Right lobe of liver (tissue), 6 donors: ENCODE results near the gene RTF1. TPM values are rescaled to one million over a fixed set of nuclear protein-coding genes. Genes with fewer than 3 reads are reported as not detected.
"Not testable (repeated sequence)": the region's sequence is repeated elsewhere in the genome, so short reads cannot be mapped to it uniquely, and the experiment has no call there.

Source experiments
- ATAC-seq, 4 donors: fragments of 200-7000 bp; cut with Tn5 transposase; one replicate each; pipeline ENCODE4 v1.9.1; 2020; ENCODE audit warnings: mild to moderate bottlenecking in 4 of 4, moderate library complexity in 4 of 4
- DNase-seq, 3 donors: peaks; one replicate each; pipeline ENCODE4 v3.0.0-alpha.2; 2020
- H3K27ac ChIP-seq, 3 donors: fragments of 200-600 bp; one replicate each; pipeline ENCODE4 v1.8.0; 2022
- H3K27me3 ChIP-seq, 2 donors: fragments of 200-600 bp; one replicate each; pipeline ENCODE4 v1.8.0; 2022
- H3K36me3 ChIP-seq, 4 donors: fragments of 200-600 bp; sonication (generic) in 1 of 4; one replicate each; pipeline versions ENCODE4 v1.5.1 to v1.8.0; 2017 to 2022; ENCODE audit warnings: control low read depth in 1 of 4
- H3K4me1 ChIP-seq, 4 donors: fragments of 200-600 bp; sonication (generic) in 1 of 4; one replicate each; pipeline versions ENCODE4 v1.5.1 to v1.8.0; 2017 to 2022; ENCODE audit warnings: control low read depth in 1 of 4
- H3K4me3 ChIP-seq, 3 donors: fragments of 200-600 bp; one replicate each; pipeline ENCODE4 v1.8.0; 2022
- H3K9me3 ChIP-seq, 4 donors: fragments of 200-600 bp; sonication (generic) in 1 of 4; one replicate each; pipeline versions ENCODE4 v1.5.1 to v1.8.0; 2017 to 2022; ENCODE audit warnings: control low read depth in 1 of 4
- POLR2A ChIP-seq: fragments of 450-650 bp; IDR thresholded peaks from one replicate; pipeline ENCODE4 v1.6.1; 2017; ENCODE audit warnings: antibody characterized with exemption, mild to moderate bottlenecking
- WGBS: methylation state at CpG from one replicate; pipeline ENCODE4 v1.1.6; 2018; ENCODE audit warnings: low coverage, low lambda C conversion rate; ENCODE audit not compliant: insufficient coverage; ENCODE audit errors: missing lambda C conversion rate; 5-methylcytosine and 5-hydroxymethylcytosine counted together
- intact Hi-C, 2 donors: fragments of 100-400 bp; cut with DNase I; formaldehyde crosslinking; loops; one replicate each; pipeline versions ENCODE4 v1.11.2 to v1.14.1; 2022
- total RNA-seq, 6 experiments: library from RNA; depleted of rRNA in 2 of 6; stranded (reverse); fragments of >200 nt in 2 of 6; fragmentation: NEBNext Ultra II Directional in 3 of 6; extraction: Animal tissue kit (Norgen Biotek cat#: 25700) in 3 of 6; gene quantifications; one replicate each; pipeline versions ENCODE4 v1.1.0 to v1.2.4, GENCODE V29; 2016 to 2023
- TF ChIP-seq, protein P1 (sequence below), 4 donors: fragments of 200-600 bp in 3 of 4; fragments of 450-650 bp in 1 of 4; IDR thresholded peaks; one replicate each; pipeline versions ENCODE4 v1.5.1 to v1.8.0; 2016 to 2022; ENCODE audit warnings: antibody characterized with exemption in 4 of 4, mild to moderate bottlenecking in 2 of 4
- donor health status: DM: no; HTN: yes; CAD: no.
- donor health status: DM: no; HTN: no; CAD: no.
- donor health status: DM: no; HTN: no; CAD: no.
- donor health status: DM: no; HTN: yes; CAD: no.
- donor health status: DM: no; HTN: yes; CAD: no.

Gene RTF1
- total RNA-seq, 6 experiments from 2014 or later = 10.5 to 21.5 (median 14.2) TPM

DNA sequence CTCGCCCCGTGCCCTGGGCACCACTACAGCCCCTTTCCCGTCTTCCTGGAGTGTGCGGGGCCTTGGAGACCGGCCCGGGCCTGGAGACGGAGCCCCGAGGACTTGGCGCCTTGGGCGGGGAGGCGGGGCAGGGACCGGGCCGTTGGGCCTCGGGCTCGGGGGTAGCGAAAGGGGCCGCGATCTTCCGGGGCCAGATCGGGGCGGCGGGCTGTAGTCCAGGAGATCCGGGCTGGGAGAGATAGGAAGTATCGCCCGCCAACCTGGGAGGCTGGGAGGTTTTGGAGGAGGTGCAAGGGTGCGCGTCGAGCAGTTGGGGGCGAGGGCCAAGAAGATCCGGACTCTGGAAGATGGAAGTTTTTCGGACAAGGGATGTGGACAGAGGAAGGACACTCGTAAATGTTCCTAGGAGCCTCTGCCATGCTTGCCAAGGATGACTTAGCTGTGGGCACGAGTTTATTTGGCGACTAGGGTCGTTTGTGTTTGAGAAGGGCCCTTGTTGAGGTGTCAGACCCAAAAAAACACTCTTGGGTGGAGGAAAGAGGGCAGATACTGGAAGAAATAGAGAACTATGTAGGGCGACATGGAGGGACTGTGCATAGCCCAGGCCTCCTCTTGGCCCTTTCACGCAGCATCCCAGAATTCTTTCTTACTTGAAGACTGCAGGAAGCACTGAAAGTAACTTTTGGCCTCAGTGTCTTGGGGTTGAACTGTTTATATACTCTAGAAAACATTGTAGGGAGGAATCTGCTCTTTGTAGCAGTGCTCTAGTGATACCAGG, 712 bp downstream of the RTF1 start:
- TF ChIP-seq, protein P1, sequence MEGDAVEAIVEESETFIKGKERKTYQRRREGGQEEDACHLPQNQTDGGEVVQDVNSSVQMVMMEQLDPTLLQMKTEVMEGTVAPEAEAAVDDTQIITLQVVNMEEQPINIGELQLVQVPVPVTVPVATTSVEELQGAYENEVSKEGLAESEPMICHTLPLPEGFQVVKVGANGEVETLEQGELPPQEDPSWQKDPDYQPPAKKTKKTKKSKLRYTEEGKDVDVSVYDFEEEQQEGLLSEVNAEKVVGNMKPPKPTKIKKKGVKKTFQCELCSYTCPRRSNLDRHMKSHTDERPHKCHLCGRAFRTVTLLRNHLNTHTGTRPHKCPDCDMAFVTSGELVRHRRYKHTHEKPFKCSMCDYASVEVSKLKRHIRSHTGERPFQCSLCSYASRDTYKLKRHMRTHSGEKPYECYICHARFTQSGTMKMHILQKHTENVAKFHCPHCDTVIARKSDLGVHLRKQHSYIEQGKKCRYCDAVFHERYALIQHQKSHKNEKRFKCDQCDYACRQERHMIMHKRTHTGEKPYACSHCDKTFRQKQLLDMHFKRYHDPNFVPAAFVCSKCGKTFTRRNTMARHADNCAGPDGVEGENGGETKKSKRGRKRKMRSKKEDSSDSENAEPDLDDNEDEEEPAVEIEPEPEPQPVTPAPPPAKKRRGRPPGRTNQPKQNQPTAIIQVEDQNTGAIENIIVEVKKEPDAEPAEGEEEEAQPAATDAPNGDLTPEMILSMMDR (IDR thresholded peaks at IDR 0.05) = no peak
- no peak for TF ChIP-seq POLR2A
- DNase-seq (peak; percentile 48 to 66 (median 57)), ATAC-seq (peak; percentile 37 to 56 (median 51))
- Histone ChIP-seq H3K27me3 (no peaks in the 10 kb centered on the region), H3K4me1 (peaks cover 0 to 15% (median 5%) of the 10 kb centered on the region in 4 donors), H3K36me3 (no peaks in the 10 kb centered on the region), H3K4me3 (peak overlapping the region; percentile 92 to 98 (median 96)), H3K9me3 (no peaks in the 10 kb centered on the region), H3K27ac (peak overlapping the region; percentile 2 to 74 (median 47))
- intact Hi-C loops = no loop called here
- WGBS = under 1% methylated on average over 24 of the region's 37 CpGs

DNA sequence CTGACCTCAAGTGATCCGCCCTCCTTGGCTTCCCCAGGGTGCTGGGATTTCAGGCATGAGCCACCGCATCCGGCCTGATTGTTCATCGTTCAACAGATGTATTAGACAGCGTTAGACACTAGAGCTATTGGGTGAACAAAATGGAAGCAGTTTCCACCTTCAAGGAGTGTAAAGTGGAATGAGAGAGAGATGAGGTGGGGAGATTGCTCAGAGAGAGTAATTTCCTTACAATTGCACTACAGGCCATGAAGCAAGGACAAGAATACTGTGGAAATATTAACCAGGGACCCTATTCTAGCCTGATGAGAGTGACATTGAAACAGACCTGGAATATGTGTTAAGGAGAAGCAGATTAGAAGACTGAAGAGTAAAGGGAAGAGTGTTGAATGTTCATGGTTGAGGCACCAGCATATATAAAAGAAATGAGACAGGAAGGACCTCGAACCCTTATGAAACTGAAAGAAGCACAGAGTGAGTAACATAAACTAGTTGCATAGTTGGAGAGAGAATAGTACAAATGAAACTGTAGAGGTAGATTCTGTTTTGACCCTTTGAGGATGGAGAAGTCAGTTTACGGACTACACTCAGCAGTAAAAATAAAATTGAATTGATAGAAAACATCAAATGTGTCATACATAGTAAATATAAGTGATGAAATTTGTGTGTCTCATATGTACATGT, 7.2 kb downstream of the RTF1 start:
- WGBS = 89% methylated on average over 7 of the region's 7 CpGs
- intact Hi-C loops = no loop called here
- Histone ChIP-seq H3K4me1 (peaks cover 0 to 5% (median 0%) of the 10 kb centered on the region in 4 donors), H3K36me3 (no peaks in the 10 kb centered on the region), H3K27ac (no peak overlapping the region), H3K27me3 (no peaks in the 10 kb centered on the region), H3K4me3 (no peak overlapping the region), H3K9me3 (no peaks in the 10 kb centered on the region)
- DNase-seq (no peak), ATAC-seq (no peak)
- TF ChIP-seq, protein P1 (IDR thresholded peaks at IDR 0.05) = no peak
- TF ChIP-seq POLR2A = no peak

DNA sequence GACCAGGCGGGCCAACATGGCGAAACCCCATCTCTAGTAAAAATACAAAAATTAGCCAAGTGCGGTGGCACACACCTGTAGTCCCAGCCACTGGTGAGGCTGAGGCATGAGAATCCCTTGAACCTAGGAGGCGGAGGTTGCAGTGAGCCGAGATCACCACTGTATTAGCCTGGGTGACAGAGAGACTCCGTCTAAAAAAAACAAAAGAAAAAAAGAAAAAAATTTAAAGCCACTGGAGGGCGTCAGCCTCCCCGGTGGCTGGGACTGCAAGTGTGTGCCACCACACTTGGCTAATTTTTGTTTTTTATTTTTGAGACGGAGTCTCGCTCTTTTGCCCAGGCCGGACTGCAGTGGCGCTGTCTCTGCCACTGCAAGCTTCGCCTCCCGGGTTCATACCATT, 7.9 kb downstream of the RTF1 start:
- H3K27me3 ChIP-seq = no peaks in the 10 kb centered on the region
- TF ChIP-seq, protein P1 (IDR thresholded peaks at IDR 0.05) = no peak
- no peak for TF ChIP-seq POLR2A

DNA sequence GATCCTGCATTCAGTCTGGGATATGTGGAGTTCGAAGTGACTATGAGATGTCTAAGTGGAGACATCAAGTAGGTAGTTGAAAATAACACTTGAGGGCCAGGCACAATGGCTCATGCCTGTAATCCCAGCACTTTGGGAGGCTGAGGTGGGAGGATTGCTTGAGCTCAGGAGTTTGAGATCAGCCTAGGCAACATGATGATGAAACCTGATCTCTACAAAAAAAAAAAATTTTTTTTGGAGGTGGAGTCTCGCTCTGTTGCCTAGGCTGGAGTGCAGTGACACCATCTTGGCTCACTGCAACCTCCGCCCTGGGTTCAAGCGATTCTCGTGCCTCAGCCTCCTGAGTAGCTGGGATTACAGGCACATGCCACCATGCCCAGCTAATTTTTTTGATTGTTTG, 9.0 kb downstream of the RTF1 start:
- H3K36me3 ChIP-seq, intact Hi-C loops: not testable (repeated sequence)
- WGBS = 100% methylated on average over 4 of the region's 5 CpGs

More for the DNA sequence above, 7.9 kb downstream of the RTF1 start:
- Histone ChIP-seq H3K9me3 (no peaks in the 10 kb centered on the region), H3K4me1 (peaks cover 0 to 2% (median 0%) of the 10 kb centered on the region in 4 donors), H3K36me3 (no peaks in the 10 kb centered on the region), H3K4me3 (no peak overlapping the region), H3K27ac (no peak overlapping the region)
- 94% methylated on average over 9 of the region's 14 CpGs for WGBS
- intact Hi-C loops = no loop called here
- DNase-seq (no peak), ATAC-seq (no peak)

More for the DNA sequence above, 9.0 kb downstream of the RTF1 start:
- not testable (repeated sequence) for H3K27me3 ChIP-seq, H3K4me3 ChIP-seq, DNase-seq, H3K4me1 ChIP-seq, H3K9me3 ChIP-seq, ATAC-seq, H3K27ac ChIP-seq
